HG03196 (cell line): ENCODE results near the gene ANKRD11.
A peak's percentile ranks its signal among the peaks of the same experiment; 100 is the strongest.
"Not testable (repeated sequence)": the region's sequence is repeated elsewhere in the genome, so short reads cannot be mapped to it uniquely, and the experiment has no call there.

Source experiments
- ATAC-seq: cut with Tn5 transposase; IDR thresholded peaks from one replicate; pipeline ENCODE4 v1.9.1; 2021; ENCODE audit not compliant: unreplicated experiment

The ANKRD11 gene

DNA sequence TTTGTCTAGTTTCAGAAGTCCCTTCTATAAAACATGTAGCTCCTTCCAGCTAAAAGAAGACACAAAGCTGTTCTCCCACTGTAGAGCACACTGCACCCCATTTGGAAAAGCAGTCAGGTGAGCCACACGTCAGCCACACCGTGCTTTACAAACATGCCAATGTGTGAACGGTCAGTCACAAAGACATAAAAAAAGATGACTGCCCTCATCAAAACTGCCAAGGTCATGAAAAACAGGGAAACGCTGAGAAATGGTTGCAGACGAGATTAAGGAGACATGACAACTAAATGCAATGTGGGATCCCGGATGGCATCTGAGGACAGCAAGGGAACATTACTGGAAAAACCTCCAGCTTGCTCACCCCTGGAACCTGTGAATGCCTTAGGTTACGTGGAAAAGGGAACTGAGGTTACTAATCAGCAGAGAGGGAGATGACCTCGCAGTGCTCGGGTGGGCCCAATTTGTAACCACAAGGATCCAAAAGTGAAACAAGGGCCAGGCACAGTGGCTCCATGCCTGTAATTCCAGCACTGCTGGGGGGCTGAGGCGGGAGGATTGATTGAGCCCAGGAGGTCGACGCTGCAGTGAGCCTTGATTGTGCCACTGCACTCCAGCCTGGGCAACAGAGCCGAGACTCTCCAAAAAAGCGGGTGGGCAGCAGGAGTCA is 8.1 kb downstream of the ANKRD11 start:
- no peak for ATAC-seq

- ATAC-seq: no peak
Observed at GRCh38 chr16:89481356-89481955, 8.9 kb downstream of the ANKRD11 start.

DNA sequence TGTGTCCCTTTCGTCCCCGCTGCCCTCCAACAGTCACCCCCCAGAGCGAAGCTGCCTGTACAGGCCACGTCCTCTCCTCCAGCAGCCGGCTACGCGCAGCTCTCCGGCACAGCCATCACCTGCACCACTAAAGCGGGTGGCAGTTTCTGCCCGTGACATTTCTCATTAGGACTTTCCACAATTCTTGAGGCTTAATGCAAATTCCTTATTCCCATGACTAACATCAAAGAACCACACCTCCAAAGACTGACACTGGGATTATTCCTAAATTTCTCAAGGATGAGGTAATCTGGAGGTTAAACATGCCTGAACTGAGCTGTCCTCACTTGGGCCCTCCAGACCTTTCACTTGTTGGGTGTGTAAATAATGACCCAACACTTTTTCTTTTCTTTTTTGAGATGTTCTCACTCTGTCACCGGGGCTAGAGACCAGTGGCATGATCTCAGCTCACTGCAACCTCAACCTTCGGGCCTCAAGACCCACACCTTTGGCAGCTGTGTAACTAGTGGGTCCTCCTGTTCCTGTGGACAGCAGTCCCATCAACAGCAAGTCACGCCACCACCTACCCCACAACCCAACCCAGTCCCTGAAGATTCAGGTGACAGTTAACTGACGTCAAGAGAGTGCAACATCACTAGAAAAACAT is 11.7 kb downstream of the ANKRD11 start:
- no peak for ATAC-seq

GRCh38 chr16:89476811-89477261 is 13.5 kb downstream of the ANKRD11 start:
- ATAC-seq: peak; percentile 66

- ATAC-seq: peak; percentile 15
Observed at GRCh38 chr16:89476379-89476778, 14.0 kb downstream of the ANKRD11 start.

DNA sequence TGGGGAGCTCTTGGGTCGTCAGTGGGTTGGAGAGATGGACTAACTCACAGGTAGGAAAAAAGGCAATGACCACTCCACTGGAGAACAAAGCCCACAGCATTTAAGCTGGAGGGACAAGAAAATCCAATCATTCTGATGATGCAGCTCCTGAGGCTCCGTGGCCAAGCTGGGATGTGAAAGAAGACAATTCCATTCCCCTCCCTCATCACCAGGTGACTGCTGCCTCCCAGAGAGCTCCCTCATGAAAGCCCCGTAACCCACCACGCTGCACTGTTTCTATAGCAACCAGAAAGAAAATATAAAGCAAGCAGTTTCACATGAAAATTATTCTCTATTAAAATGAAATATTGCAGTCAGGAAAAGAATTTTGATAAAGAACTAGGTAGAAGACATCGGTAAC is 15.2 kb downstream of the ANKRD11 start:
- no peak for ATAC-seq

- ATAC-seq: no peak
Observed at GRCh38 chr16:89473791-89474414, 16.5 kb downstream of the ANKRD11 start.

DNA sequence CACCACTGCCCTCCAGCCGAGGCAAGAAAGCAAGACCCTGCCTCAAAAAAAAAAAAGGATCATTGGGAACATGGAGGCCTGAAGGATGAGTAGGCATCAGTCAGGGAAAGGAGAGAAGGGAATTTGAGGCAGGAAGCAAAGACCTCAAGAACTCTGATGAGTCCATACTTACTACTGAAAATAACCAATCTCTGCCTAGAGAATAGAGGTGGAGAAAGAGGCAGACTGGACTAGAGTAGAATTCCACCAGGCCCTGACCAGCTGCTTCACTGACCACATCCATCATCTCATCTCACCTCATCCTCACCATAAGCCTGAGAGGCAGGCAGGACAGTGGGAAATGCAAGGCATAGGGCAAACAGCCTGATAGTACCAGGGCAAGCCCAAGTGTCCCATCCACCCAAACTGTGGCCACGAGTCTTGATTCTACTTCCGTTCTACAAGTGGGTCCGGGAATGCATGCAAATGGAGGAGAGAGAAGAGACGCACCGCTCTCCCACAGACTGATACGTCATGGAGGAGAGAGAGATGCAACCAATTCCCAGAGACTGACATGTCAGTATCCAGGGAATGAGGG is 17.1 kb downstream of the ANKRD11 start:
- ATAC-seq: no peak

DNA sequence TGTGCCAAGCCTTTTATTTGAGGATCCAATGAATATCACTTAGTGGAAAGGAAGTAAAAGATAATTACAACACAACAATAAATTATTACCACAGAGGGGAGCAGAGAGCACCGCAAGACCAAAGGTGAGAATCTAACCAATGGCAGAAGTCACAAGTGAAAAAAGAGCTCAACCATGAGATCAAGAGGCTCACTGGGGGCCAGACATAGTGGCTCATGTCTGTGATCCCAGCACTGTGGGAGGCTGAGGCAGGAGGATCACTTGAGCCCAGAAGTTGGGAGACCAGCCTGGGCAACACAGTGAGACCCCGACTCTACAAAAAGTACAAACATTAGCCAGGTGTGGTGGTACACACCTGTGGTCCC is 17.7 kb downstream of the ANKRD11 start:
- no peak for ATAC-seq

- ATAC-seq: no peak
Observed at GRCh38 chr16:89467382-89467781, 23.0 kb downstream of the ANKRD11 start.

DNA sequence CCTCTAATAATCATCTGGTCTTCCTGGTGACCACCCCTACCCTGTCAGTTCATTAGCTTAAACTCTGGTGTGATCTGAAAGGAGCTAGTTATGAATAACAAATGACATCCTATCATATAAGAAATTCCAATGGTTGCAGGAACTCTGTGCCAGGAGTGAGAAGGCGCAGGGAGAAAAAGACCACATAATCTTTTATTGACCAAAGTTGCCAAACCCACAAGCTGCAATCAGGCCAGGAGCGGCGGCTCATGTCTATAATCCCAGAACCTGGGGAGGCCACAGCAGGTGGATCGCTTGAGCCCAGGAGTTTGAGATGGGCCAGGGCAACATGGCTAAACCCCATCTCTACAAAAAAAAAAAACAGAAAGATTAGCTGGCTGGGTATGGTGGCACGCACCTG is 23.4 kb downstream of the ANKRD11 start:
- ATAC-seq: no peak

- ATAC-seq: not testable (repeated sequence)
Observed at GRCh38 chr16:89463312-89463711, 27.0 kb downstream of the ANKRD11 start.

- ATAC-seq: not testable (repeated sequence)
Observed at GRCh38 chr16:89462639-89463038, 27.7 kb downstream of the ANKRD11 start.

- not testable (repeated sequence) for ATAC-seq
Observed at GRCh38 chr16:89461890-89462289, 28.5 kb downstream of the ANKRD11 start.

DNA sequence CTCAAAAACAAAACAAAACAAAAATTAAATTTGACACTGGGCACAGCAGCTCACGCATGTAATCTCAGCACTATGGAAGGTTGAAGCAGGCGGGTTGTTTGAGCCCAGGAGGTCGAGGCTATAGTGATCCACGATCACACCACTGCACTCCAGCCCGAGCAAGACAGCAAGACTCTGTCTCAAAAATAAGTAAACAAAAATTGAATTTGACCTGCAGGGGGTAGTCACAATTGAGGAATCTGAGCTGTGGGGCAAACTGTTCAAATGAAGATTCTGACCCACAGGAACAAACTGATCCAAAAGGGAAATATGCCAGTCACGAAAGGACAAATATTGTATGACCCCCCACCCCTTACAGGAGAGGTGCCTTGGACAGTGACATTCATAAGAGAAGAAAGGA is 29.8 kb downstream of the ANKRD11 start:
- no peak for ATAC-seq

DNA sequence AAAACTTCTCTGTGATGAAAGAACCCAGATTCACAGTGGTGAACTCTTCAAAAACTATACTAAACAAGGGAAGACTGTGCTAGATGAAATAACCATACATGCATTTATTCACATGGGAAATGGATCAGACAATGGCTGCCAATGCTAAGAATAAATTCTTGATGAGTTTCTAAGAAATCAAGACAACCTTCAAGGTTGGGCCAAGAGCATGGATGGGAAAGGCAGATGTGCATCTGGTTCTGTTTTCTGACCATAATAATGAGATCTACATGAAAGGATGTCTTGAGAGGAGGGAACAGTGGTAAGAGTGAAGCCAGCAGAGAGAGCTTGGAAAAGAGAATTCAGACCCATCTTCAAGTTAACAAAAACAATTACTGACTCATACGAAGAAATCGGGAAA is 31.4 kb downstream of the ANKRD11 start:
- no peak for ATAC-seq

GRCh38 chr16:89458551-89458950 is 31.8 kb downstream of the ANKRD11 start:
- ATAC-seq: no peak

GRCh38 chr16:89456419-89456959 is 33.9 kb downstream of the ANKRD11 start:
- no peak for ATAC-seq

DNA sequence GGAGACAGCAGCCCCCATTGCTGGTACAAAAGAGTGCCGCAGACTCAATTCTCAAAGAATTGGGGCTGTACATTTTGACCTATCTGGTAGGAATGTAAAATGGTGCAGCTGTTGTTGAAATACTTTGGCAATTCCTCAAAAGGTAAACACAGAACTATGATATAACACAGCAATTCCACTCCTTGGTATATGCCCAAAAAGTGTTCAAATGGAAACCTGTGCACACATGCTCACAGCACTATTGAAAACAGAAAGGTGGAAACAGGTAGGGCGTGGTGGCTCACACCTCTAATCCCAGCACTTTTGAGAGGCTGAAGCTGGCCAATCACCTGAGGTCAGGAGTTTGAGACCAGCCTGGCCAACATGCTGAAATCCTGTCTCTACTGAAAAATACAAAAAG is 34.7 kb downstream of the ANKRD11 start:
- ATAC-seq: no peak

- ATAC-seq: no peak
Observed at GRCh38 chr16:89455178-89455577, 35.2 kb downstream of the ANKRD11 start.

DNA sequence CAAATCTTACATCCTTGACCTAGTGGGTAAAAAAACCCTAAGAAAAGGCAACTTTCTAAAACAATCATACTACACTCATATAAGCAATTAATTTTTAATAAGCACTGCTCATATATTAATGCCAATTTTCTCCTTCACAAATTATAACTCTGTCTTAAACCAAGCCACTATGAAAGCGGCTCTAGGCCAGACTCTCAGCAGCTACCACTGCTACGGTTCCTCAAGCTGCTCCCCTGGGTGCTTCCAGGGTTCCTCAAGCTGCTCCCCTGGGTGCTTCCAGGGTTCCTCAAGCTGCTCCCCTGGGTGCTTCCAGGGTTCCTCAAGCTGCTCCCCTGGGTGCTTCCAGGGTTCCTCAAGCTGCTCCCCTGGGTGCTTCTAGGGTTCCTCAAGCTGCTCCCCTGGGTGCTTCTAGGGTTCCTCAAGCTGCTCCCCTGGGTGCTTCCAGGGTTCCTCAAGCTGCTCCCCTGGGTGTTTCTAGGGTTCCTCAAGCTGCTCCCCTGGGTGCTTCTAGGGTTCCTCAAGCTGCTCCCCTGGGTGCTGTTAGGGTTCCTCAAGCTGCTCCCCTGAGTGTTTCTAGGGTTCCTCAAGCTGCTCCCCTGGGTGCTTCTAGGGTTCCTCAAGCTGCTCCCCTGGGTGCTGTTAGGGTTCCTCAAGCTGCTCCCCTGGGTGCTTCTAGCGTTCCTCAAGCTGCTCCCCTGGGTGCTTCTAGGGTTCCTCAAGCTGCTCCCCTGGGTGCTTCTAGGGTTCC is 35.8 kb downstream of the ANKRD11 start:
- ATAC-seq: not testable (repeated sequence)
